HG03135 (cell line): ENCODE data around the gene CNTRL.
A peak's percentile ranks its signal among the peaks of the same experiment; 100 is the strongest.
"Not testable (repeated sequence)": the region's sequence is repeated elsewhere in the genome, so short reads cannot be mapped to it uniquely, and the experiment has no call there.

Experiments used
- ATAC-seq: cut with Tn5 transposase; IDR thresholded peaks from one replicate; pipeline ENCODE4 v1.9.1; 2021; ENCODE audit warnings: mild to moderate bottlenecking, moderate library complexity; ENCODE audit not compliant: unreplicated experiment

CNTRL gene

DNA sequence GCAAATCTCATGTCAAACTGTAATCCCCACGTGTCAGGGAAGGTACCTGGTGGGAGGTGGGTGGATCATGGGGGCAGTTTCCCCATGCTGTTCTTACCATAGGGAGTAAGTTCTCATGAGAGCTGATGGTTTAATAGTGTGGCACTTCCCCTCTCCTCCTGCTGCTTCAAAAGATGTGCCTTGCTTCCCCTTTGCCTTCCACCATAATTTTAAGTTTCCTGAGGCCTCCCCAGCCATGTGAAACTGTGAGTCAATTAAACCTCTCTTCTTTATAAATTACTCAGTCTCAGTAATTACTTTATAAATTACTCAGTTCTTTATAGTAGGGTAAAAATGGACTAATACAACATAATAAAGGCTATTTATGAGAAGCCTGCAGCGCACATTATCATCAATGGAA, 7.1 kb upstream of the CNTRL start:
- ATAC-seq = no peak

GRCh38 chr9:121069396-121069795, 5.4 kb upstream of the CNTRL start:
- ATAC-seq = no peak

- ATAC-seq = peak; percentile 16
These were observed 3.4 kb upstream of the CNTRL start for GRCh38 chr9:121071370-121071755.

GRCh38 chr9:121071756-121072421, 2.9 kb upstream of the CNTRL start:
- ATAC-seq = peak; percentile 47

- no peak for ATAC-seq
These were observed 1.7 kb upstream of the CNTRL start for GRCh38 chr9:121073038-121073437.

DNA sequence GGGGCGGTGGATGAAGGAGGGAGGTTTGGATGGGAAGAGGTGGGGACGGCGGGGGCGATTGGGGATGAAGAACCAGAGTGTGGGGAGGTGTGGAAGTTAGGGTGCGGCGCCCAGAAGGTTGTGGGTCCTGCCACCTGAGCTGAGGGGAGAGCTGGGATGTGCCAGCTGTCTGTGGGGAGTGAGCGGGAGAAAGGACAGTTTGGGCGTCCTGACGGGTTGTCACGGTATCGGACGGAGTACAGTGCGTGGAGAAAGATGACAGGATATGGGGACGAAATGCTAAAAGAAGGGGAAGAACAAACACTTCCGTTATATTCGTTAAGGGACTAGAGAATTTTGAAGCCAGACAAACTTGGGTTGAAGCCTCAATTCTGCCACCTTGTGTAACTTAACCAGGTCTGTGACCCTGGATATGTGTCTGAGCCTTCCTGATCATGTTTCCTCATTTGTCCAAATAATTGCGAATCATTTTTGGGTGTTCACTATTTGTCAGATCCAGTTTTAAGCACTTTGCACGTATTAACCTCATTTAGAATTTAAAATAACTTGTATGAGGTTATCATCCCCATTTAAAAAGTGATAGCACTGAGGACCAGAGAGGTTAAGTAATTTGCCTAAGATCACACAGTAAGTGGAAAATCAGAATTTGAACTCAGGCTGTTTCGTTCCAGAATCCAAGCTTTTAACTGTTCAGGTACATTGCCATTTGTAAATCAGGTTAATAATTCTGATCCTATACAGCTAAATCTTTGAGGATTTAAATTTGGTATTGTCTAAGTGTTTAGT, 689 bp downstream of the CNTRL start:
- ATAC-seq = no peak

DNA sequence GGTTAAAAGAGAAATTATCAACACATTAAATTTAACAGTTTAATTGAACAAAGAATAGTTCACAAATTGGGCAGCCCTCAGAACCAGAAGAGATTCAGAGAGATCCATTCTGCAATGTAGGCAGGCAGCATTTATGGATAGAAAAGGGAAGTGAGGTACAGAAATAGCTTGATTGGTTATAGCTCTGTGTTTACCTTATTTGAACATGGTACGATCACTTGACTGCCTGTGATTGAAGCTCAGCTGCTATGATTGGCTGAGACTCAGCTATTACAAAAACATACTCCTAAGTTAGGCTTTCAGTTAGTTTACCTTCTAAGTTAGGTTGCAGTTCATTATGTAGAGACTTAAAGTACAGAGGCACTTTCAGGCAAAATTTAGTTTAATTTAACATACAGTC, 7.3 kb downstream of the CNTRL start:
- no peak for ATAC-seq

DNA sequence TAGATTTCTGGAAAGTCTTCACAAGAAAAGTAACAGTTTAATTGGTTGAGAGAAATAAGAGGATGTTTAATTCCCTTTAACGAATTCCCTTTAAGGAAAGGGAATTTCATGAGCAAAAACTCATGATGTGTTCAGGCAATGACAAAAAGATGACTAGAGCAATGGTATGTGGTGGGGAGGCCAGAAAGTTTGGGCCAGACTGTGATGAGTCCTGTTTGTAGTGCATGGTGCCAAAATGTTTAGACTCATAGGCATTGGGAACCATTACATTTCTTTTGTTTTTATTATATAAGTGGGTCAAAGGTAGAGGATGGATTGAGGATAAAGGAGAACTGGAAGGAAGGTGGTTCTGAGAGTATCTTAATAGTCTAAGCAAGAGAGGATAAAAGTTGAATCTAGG, 10.9 kb downstream of the CNTRL start:
- no peak for ATAC-seq

GRCh38 chr9:121088576-121088975, 13.8 kb downstream of the CNTRL start:
- no peak for ATAC-seq

GRCh38 chr9:121090743-121091142, 16.0 kb downstream of the CNTRL start:
- not testable (repeated sequence) for ATAC-seq

GRCh38 chr9:121095057-121095456, 20.3 kb downstream of the CNTRL start:
- no peak for ATAC-seq

DNA sequence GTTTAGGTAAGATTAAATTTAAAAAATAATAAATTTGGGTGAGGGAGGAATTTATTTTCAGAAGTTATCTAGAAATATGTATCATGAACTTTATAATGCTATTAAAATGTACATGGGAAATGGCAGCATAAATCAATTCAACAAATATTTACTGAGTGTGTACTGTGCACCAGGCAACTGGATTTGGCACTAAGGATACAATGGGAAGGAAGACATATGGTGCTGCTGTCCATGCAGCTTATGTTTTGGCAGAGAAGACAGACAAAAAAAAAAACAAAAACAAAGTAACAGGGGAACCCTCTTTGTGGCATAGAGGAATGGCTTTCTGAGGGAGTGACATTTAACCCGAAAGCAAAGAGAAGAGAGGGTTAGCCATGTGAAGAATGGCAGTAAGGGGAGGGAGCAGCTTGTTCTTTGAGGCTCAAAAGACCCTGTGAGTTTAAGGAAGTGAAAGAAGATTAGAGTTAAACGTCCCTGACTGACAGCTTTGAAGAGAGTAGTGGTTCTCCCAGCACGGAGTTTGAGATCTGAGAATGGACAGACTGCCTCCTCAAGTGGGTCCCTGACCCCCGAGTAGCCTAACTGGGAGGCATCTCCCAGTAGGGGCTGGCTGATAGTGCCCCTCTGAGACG, 23.9 kb downstream of the CNTRL start:
- no peak for ATAC-seq

DNA sequence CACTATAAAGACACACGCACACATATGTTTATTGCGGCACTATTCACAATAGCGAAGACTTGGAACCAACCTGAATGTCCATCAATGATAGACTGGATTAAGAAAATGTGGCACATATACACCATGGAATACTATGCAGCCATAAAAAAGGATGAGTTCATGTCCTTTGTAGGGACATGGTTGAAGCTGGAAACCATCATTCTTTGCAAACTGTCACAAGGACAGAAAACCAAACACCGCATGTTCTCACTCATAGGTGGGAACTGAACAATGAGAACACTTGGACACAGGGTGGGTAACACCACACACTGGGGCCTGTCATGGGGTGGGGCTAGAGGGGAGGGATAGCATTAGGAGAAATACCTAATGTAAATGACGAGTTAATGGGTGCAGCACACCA, 29.3 kb downstream of the CNTRL start:
- not testable (repeated sequence) for ATAC-seq

- ATAC-seq = no peak
These were observed 30.8 kb downstream of the CNTRL start for GRCh38 chr9:121105531-121105930.

- no peak for ATAC-seq
These were observed 32.3 kb downstream of the CNTRL start for GRCh38 chr9:121107029-121107428.

GRCh38 chr9:121107881-121108280, 33.1 kb downstream of the CNTRL start:
- ATAC-seq = no peak

DNA sequence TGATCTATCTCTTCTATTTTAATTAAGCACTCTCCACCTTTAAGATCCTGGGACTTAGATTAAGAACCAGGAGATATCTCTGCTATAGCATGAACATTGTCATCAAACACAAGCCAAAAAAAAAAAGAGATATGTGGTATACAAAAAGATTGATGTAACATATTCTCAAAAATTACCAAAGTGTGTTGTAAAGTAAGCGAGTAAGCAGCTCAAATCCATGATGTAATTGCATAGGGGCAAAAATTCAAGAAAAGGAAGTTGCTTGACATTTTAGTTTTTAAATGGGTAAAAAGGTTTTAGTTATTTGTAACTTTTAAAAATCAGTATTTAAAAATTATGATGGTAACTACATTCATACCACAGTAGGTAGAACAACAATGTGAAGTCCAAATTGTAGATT, 40.7 kb downstream of the CNTRL start:
- no peak for ATAC-seq

DNA sequence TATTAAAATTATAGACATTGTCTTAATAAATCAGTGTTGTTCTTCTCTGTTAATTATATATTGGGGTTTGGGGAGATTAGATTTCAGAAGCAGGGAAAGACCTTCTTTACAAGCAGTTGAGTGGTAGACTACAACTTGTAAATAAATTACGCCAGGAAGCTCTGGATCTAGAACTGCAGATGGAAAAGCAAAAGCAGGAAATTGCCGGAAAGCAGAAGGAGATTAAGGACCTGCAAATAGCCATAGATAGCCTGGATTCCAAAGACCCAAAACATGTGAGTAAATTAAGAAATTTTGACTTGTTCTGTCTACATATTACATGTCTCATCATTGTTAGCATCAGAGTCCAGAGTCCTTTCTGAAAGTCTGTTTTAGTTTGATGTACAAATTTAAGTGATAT, 43.5 kb downstream of the CNTRL start:
- ATAC-seq = no peak

DNA sequence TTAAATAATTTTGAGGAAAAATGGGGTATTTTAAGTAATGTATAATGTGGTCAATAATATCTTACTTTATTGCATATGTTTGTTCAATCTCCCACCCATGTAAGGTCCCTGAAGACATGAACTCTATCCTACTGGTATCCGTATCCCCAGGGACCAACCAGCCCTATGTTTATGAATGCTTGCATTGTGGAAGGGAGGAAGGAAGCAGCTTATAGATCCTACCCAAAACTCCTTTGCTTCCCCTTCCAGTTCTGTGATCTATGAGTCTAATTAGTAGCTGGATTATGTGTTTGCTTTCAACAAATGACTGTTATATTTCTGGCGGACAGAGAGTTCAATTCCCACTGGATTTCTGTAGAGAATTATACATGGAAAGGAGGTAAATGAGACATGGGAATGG, 45.6 kb downstream of the CNTRL start:
- ATAC-seq = no peak

- ATAC-seq = peak; percentile 98
These were observed 46.9 kb downstream of the CNTRL start for GRCh38 chr9:121121582-121122087.

DNA sequence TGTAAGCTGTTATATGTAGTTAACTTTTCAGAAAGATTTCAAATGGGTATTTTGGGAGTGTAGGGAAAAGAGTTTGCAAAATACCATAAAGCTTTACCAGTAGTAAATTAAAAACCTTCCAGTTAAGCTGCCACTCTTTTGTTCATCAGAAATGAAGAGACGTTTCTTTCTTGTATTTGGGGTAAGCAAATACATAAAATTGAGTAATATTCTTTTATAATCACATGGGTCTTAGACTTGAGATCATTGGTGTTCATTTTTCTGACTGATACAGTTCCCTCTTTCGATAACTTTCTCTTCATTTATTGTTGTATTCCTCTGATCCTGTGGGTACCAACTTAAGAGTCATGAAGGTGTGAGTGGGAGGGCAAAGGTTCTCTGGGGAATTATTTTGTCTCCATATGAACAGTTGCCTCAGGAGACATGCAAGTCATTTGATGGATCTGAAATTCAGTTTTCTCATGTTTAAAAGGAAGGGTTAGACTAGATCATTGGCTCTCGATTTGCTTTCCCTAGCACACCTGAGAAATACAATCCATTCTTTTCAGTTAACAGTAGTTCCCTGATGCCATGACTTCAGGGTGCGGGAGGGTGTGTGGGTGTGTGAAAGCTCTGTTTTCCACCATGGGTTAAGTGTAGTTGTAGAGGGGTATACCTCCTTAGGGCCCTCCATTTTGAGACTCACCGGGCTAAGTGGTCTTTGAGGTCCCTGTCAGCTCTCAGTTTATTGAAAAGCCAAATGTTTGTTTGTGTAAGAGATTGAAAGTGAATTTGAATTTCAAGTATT, 47.7 kb downstream of the CNTRL start:
- no peak for ATAC-seq
